Astrocyte (in vitro differentiated cells and primary cell): ENCODE data around the gene TLCD2.

ENCODE experiments used
- EZH2 ChIP-seq: IDR thresholded peaks from 2 replicates; pipeline ENCODE4 v1.6.1; 2012; ENCODE audit warnings: mild to moderate bottlenecking, low read length, inconsistent platforms; ENCODE audit not compliant: insufficient read depth
- TF ChIP-seq, protein P1 (sequence below): IDR thresholded peaks from 2 replicates; pipeline ENCODE4 v1.5.1; 2011; ENCODE audit warnings: low read depth, mild to moderate bottlenecking, inconsistent platforms, low read length, moderate library complexity; ENCODE audit not compliant: insufficient read depth

GRCh38 chr17:1716076-1716911, 6.1 kb upstream of the TLCD2 start:
- TF ChIP-seq, protein P1, sequence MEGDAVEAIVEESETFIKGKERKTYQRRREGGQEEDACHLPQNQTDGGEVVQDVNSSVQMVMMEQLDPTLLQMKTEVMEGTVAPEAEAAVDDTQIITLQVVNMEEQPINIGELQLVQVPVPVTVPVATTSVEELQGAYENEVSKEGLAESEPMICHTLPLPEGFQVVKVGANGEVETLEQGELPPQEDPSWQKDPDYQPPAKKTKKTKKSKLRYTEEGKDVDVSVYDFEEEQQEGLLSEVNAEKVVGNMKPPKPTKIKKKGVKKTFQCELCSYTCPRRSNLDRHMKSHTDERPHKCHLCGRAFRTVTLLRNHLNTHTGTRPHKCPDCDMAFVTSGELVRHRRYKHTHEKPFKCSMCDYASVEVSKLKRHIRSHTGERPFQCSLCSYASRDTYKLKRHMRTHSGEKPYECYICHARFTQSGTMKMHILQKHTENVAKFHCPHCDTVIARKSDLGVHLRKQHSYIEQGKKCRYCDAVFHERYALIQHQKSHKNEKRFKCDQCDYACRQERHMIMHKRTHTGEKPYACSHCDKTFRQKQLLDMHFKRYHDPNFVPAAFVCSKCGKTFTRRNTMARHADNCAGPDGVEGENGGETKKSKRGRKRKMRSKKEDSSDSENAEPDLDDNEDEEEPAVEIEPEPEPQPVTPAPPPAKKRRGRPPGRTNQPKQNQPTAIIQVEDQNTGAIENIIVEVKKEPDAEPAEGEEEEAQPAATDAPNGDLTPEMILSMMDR: peak; percentile 6
- TF ChIP-seq EZH2: no peak
